GM18873 (cell line): ENCODE measurements around the gene NPPC.
"Not testable (repeated sequence)": the region's sequence is repeated elsewhere in the genome, so short reads cannot be mapped to it uniquely, and the experiment has no call there.

Source experiments
- ATAC-seq: cut with Tn5 transposase; IDR thresholded peaks from one replicate; pipeline ENCODE4 v1.9.1; 2021; ENCODE audit warnings: mild to moderate bottlenecking, moderate library complexity, moderate number of reproducible peaks; ENCODE audit not compliant: unreplicated experiment, low FRiP score

The NPPC gene, protein sequence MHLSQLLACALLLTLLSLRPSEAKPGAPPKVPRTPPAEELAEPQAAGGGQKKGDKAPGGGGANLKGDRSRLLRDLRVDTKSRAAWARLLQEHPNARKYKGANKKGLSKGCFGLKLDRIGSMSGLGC

GRCh38 chr2:231926180-231926741, at the start of gene NPPC:
NPPC (minus strand) TSS chr2:231926396; CDS start chr2:231926249, 147 bp downstream.
- ATAC-seq = no peak

DNA sequence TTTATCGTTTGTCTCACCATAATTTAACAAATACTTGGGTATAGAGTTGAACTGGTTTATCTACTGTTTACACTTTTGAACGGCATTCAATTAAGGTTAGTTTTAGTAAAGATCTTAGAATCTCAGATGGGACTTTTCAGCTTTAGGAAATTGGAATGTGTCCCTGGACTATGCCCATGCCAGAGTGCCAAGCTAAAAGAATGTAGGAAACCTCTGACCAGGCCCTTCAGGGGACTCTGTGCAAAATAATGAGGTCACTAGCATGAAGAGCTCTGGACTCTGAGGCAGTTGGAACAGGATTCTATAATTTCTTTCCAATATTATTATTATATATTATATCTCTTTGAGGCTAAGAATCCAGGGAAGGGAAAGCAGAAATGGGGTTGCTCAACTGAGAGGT, 48.8 kb upstream of the NPPC start:
- ATAC-seq = no peak

- ATAC-seq = no peak
Measured at GRCh38 chr2:231970461-231970860, 44.3 kb upstream of the NPPC start.

DNA sequence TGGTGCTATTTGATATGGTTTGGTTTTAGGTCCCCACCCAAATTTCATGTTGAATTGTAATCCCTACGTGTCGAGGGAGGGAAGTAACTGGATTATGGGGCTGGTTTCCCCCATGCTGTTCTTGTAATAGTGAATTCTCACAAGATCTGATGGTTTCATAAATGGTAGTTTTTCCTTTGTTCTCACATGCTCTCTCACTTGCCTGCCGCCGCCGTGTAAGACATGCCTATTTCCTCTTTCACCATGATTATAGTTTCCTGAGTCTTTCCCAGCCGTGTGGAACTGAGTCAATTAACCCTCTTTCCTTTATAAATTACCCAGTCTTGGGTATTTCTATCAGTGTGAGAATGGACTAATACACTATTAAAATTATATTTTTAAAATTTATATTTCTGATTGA, 42.6 kb upstream of the NPPC start:
- ATAC-seq = no peak

DNA sequence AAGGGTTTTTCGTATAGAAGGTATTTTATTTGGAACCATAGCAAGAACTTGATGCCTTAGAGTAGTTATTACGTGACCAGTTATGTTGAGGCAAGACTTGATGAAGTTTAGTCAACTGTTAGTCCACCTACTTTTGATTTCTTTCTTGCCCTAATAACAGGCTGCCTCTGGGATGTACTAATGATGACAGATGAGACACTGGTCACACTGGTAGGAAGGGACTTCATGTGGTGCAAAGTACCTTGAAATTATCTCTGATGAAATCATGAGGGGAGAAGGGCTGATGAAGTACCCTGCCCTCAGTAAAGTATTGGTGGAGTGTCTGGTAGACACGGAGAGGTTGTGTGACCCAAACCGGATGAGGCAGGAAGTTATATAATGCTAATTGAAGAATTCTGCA, 40.7 kb upstream of the NPPC start:
- no peak for ATAC-seq

GRCh38 chr2:231965102-231965501, 38.9 kb upstream of the NPPC start:
- no peak for ATAC-seq

- ATAC-seq = peak; percentile 76
Measured at GRCh38 chr2:231961349-231962166, 35.4 kb upstream of the NPPC start, which contains the start of gene DIS3L2. DIS3L2 (plus strand) TSS chr2:231961713; CDS start chr2:232014928, 53,215 bp downstream.

- ATAC-seq = no peak
Measured at GRCh38 chr2:231960810-231961348, 34.7 kb upstream of the NPPC start.

DNA sequence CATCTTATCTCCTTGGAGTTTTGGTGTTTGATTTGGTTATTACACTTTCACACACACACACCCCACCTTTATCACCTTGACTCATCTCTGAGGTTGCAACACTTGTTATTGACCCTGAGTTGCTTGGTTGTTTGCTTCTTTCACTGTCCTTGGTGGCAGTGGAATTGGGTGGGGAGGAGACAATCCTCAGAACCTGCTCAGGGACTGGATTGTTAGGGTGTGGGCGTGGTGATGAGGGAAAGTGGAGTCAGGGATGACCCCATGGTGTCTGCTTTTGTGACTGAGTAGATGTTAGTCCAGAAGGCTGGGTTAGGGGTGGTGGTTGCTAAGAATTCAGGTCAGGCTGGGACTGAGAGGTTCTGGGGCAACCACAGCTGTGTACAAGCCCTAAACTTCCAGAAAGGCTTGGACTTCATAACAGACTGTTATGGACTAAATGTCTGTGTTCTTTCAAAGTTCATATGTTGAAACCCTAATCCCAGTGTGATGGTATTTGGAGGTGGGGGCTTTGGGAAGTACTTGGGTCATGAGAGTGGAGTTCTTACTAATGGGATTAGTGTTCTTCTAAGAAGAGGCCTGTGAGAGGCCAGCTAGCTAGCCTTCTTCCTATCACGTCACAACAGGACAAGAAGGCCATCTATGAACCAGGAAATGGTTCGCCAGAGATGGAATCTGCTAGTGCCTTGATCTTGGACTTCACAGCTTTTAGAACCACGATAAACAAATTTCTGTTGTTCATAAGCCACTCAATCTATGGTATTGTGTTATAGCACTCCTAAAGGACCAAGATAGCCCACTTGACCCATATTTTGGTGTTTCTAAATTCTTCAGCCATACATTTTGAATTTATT, 31.9 kb upstream of the NPPC start:
- no peak for ATAC-seq

DNA sequence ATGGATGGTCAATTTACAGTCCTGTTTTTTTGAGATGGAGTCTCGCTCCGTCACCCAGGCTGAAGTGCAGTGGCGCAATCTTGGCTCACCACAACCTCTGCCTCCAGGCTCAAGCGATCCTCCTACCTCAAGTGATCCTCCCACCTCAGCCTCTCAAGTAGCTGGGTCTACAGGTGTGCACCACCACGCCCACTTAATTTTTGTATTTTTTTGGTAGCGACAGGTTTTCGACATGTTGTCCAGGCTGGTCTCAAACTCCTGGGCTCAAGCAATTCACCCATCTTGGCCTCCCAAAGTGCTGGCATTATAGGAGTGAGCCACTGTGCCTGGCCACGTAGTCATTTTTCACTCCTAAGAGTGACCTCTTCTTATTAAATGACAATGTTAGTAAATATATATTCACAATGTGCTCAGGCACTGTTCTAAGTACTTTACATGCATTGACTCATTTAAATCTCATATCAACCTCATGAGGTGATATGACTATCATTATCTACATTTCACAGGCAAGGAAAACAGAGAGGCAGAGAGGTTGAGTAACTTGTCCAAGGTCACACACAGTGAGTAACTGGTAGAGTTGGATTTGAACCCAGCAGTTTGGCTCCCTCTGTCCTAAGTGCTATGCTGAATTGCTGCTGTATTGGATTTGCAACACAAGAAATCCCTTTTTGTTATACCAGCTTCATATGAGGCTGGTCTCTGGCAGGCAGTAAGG, 29.7 kb upstream of the NPPC start:
- no peak for ATAC-seq

GRCh38 chr2:231951452-231952035, 25.3 kb upstream of the NPPC start:
- no peak for ATAC-seq

- no peak for ATAC-seq
Measured at GRCh38 chr2:231947694-231948093, 21.5 kb upstream of the NPPC start.

DNA sequence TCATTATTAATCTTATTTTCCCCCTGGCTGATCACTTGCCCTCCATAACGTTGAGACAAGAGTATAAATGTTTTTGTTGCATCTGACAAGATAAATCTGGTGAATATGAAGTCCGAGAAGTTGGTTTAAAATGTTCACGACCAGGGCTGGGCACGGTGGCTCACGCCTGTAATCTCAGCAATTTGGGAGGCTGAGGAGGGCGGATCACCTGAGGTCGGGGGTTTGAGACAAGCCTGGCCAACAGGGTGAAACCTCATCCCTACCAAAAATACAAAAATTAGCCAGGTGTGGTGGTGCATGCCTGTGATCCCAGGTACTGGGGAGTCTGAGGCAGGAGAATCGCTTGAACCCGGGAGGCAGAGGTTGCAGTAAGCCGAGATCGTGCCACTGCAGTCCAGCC, 20.9 kb upstream of the NPPC start:
- not testable (repeated sequence) for ATAC-seq

- ATAC-seq = no peak
Measured at GRCh38 chr2:231946241-231946814, 20.1 kb upstream of the NPPC start.

DNA sequence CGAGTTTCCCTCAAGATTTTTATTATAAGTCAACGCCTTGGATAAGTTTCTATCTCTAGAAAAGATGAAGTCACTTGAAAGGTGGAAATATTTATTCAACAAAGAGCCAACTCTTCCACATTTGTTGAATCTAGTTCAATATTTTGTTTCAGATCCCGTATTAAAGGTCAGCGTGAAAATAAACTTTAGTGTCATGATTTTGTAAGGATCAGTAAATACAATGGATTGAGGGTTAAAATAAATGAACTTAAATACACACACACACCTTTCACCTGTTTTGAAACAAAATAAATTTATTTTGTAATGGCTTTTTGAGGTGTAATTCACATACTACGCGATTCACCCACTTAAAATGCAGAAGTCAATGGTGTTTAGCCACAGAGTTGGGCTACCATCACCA, 16.0 kb upstream of the NPPC start:
- no peak for ATAC-seq

DNA sequence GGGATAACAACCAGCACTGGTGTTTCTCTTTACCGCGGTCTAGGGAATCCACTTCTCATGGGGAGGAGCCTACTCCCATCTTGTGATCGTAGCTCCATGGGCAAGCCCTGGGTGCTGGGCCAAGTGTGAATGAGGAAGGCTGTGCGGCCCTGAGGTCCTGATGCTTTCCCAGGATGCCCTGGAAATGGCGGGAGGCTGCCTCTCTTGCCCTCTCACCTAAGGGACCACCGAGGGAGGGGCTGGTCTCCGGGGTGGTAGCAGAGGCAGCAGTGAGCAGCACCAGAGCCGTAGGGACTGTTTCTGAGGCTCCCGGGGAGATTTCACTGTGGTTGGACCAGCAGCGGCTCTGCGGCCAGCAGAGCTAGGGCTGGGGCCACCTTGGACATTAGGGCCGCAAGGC, 15.5 kb upstream of the NPPC start:
- no peak for ATAC-seq

DNA sequence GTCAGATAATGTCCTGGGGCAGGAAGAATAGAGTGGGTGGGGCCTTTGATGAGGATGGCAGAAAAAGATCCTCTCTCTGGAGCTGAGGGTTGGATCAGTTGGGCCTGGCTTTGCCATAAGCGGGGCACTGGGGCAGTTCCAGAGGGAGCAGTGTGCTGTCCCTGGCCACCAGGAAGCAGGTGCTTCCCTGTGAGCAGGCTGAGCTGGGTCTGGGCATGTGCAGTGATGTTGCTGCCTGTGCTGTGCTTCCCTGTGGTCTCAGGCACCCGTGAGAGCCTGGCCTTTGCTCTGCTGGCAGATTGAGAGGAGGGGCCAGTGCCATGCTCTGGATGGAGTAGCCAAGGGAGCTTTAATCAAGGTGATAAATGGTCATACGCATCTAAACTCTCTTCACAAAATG, 14.6 kb upstream of the NPPC start:
- ATAC-seq = no peak

GRCh38 chr2:231939022-231939421, 12.8 kb upstream of the NPPC start:
- no peak for ATAC-seq

GRCh38 chr2:231937057-231937456, 10.9 kb upstream of the NPPC start:
- no peak for ATAC-seq
